HL-60/S4 (cell line): Measurements from ENCODE around the gene NDUFS7.

Experiments
- in situ Hi-C: fragments of 300-500 bp; cut with MboI; formaldehyde crosslinking; loops from 2 replicates; pipeline ENCODE4 v1.14.3; 2022; ENCODE audit warnings: low sequenced_read_pairs

The NDUFS7 gene

GRCh38 chr19:1399745-1400144, 16.0 kb downstream of the NDUFS7 start:
- in situ Hi-C loops: no loop called here

GRCh38 chr19:1400281-1401137, 16.8 kb downstream of the NDUFS7 start:
- in situ Hi-C loops: no loop called here

- in situ Hi-C loops: no loop called here
Measured at GRCh38 chr19:1401138-1401888, 17.6 kb downstream of the NDUFS7 start, which contains the start of gene GAMT. Gene GAMT, minus strand, starts transcription at chr19:1401542. Its CDS starts 66 bp downstream, at chr19:1401476.

GRCh38 chr19:1401889-1402217, 18.1 kb downstream of the NDUFS7 start:
- in situ Hi-C loops: no loop called here

- in situ Hi-C loops: no loop called here
Measured at GRCh38 chr19:1402411-1403070, 18.8 kb downstream of the NDUFS7 start.

- in situ Hi-C loops: no loop called here
Measured at GRCh38 chr19:1406774-1407527, 23.2 kb downstream of the NDUFS7 start.

- in situ Hi-C loops: no loop called here
Measured at GRCh38 chr19:1407528-1408299, 24.0 kb downstream of the NDUFS7 start, which contains the start of gene DAZAP1. Gene DAZAP1, plus strand, starts transcription at chr19:1407586. Its CDS starts 188 bp downstream, at chr19:1407774.

GRCh38 chr19:1408300-1409203, 24.8 kb downstream of the NDUFS7 start:
- in situ Hi-C loops: no loop called here

GRCh38 chr19:1409204-1410005, 25.7 kb downstream of the NDUFS7 start:
- in situ Hi-C loops: no loop called here

- in situ Hi-C loops: no loop called here
Measured at GRCh38 chr19:1410136-1410786, 26.6 kb downstream of the NDUFS7 start.

GRCh38 chr19:1410789-1411188, 27.1 kb downstream of the NDUFS7 start:
- in situ Hi-C loops: no loop called here

- in situ Hi-C loops: no loop called here
Measured at GRCh38 chr19:1411255-1412191, 27.8 kb downstream of the NDUFS7 start.

- in situ Hi-C loops: no loop called here
Measured at GRCh38 chr19:1412323-1412923, 28.7 kb downstream of the NDUFS7 start.

- in situ Hi-C loops: no loop called here
Measured at GRCh38 chr19:1412995-1413800, 29.5 kb downstream of the NDUFS7 start.
